Keratinocyte (primary cell): ENCODE data around the gene EXOC3. TPM values are rescaled to one million over a fixed set of nuclear protein-coding genes. Genes with fewer than 3 reads are reported as not detected.

Experiments used
- DNase-seq: peaks from one replicate; pipeline ENCODE4 v3.0.0-alpha.2; 2011; ENCODE audit warnings: low read depth, missing footprints, low spot score
- FAIRE-seq: peaks from 2 replicates; lab custom pipeline; 2011; peaks lifted over from hg19 to GRCh38; lab: Jason Lieb, UNC
- H2AFZ ChIP-seq: 2 replicates; pipeline ENCODE4 v1.6.0; 2012; ENCODE audit warnings: low read length, control low read depth, inconsistent platforms; ENCODE audit not compliant: control insufficient read depth
- H3K27ac ChIP-seq: 2 replicates; pipeline ENCODE4 v1.5.1; 2011; ENCODE audit warnings: low read length; ENCODE audit not compliant: control insufficient read depth, insufficient read depth
- H3K27me3 ChIP-seq: 3 replicates; pipeline ENCODE4 v1.6.0; 2011; ENCODE audit warnings: low read length; ENCODE audit not compliant: control insufficient read depth, insufficient read depth; ENCODE audit errors: extremely low read depth
- H3K36me3 ChIP-seq, 2 experiments: 2 replicates in 1 of 2; 3 replicates in 1 of 2; pipeline ENCODE4 v1.5.1; 2011; ENCODE audit warnings: low read length in 2 of 2, mild to moderate bottlenecking in 1 of 2; ENCODE audit not compliant: control insufficient read depth in 2 of 2, insufficient read depth in 2 of 2; ENCODE audit errors: extremely low read depth in 1 of 2
- H3K4me1 ChIP-seq: 3 replicates; pipeline ENCODE4 v1.5.1; 2011; ENCODE audit warnings: low read length; ENCODE audit not compliant: control insufficient read depth, insufficient read depth; ENCODE audit errors: extremely low read depth
- H3K4me2 ChIP-seq: 3 replicates; pipeline ENCODE4 v1.6.0; 2011; ENCODE audit warnings: low read depth, low read length; ENCODE audit not compliant: control insufficient read depth, insufficient read depth; ENCODE audit errors: extremely low read depth
- H3K4me3 ChIP-seq, 3 experiments: fragments of 200-600 bp in 1 of 3; sonication (generic) in 1 of 3; 2 replicates in 2 of 3; 3 replicates in 1 of 3; pipeline ENCODE4 v1.5.1; 2011 to 2016; ENCODE audit warnings: low read length in 3 of 3, mild to moderate bottlenecking in 3 of 3, control low read depth in 2 of 3, inconsistent platforms in 1 of 3, low read depth in 1 of 3, mixed read lengths in 1 of 3, mixed run types in 1 of 3, moderate library complexity in 1 of 3; ENCODE audit not compliant: control insufficient read depth in 2 of 3, insufficient read depth in 2 of 3; ENCODE audit errors: extremely low read depth in 1 of 3
- H3K79me2 ChIP-seq: 2 replicates; pipeline ENCODE4 v1.6.0; 2012; ENCODE audit warnings: low read length; ENCODE audit not compliant: control insufficient read depth, insufficient read depth
- H3K9ac ChIP-seq: 3 replicates; pipeline ENCODE4 v1.6.0; 2011; ENCODE audit warnings: low read length; ENCODE audit not compliant: control insufficient read depth, insufficient read depth; ENCODE audit errors: extremely low read depth
- H3K9me1 ChIP-seq: 3 replicates; pipeline ENCODE4 v1.6.0; 2011; ENCODE audit warnings: low read length; ENCODE audit not compliant: control insufficient read depth, insufficient read depth; ENCODE audit errors: extremely low read depth
- H3K9me3 ChIP-seq: 2 replicates; pipeline ENCODE4 v1.5.1; 2012; ENCODE audit warnings: low read depth, low read length; ENCODE audit not compliant: control insufficient read depth
- H4K20me1 ChIP-seq: 3 replicates; pipeline ENCODE4 v1.6.0; 2011; ENCODE audit warnings: low read length; ENCODE audit not compliant: control insufficient read depth, insufficient read depth; ENCODE audit errors: extremely low read depth
- CTCF ChIP-seq, 3 experiments: IDR thresholded peaks in 1 of 3; conservative IDR thresholded peaks in 1 of 3; optimal IDR thresholded peaks in 1 of 3; 2 replicates in 2 of 3; 3 replicates in 1 of 3; pipeline versions ENCODE3 to v1.5.1; 2011; ENCODE audit warnings: low read length in 3 of 3, mild to moderate bottlenecking in 3 of 3, moderate library complexity in 2 of 3, control low read depth in 1 of 3, inconsistent platforms in 1 of 3; ENCODE audit not compliant: insufficient read depth in 2 of 3; ENCODE audit errors: extremely low read depth in 1 of 3
- EZH2 ChIP-seq: IDR thresholded peaks from one replicate; pipeline ENCODE4 v1.6.1; 2012; ENCODE audit warnings: inconsistent platforms, mild to moderate bottlenecking, low read length, moderate library complexity
- dilution Hi-C: fragments of 300-500 bp; cut with MboI; formaldehyde crosslinking; loops from one replicate; pipeline ENCODE4 v1.7.0; 2020; ENCODE audit warnings: low sequenced_read_pairs; ENCODE audit not compliant: extremely low pct_ligation_motif_present
- polyA plus RNA-seq, 5 experiments: library from polyadenylated mRNA; depleted of rRNA in 3 of 5; stranded (reverse) in 3 of 5; stranded (forward) in 1 of 5; unstranded in 1 of 5; fragments of >200 nt; gene quantifications; 1 replicate in 1 of 5; 2 replicates in 3 of 5; 3 replicates in 1 of 5; pipeline versions ENCODE4 v1.2.1 to v1.2.3, GENCODE V29; 2011 to 2012; ENCODE audit warnings: missing spikeins in 2 of 5, low read depth in 1 of 5, low replicate concordance in 1 of 5

EXOC3 gene
- polyA plus RNA-seq, 1 donor (not counting 4 experiments of a cell fraction or from before 2014, with no cell fraction given) = 14.2 TPM

GRCh38 chr5:483011-483410 lies 40.0 kb downstream of the EXOC3 start:
- Histone ChIP-seq H3K79me2 (no peaks in the 10 kb centered on the region), H3K4me2 (no peak overlapping the region), H3K27ac (no peak overlapping the region), H3K36me3 (no peaks in the 10 kb centered on the region), H4K20me1 (no peaks in the 10 kb centered on the region), H3K4me3 (no peak overlapping the region), H3K9me1 (no peaks in the 10 kb centered on the region), H3K27me3 (peaks cover 18% of the 10 kb centered on the region), H3K4me1 (no peaks in the 10 kb centered on the region), H3K9me3 (no peaks in the 10 kb centered on the region), H3K9ac (no peak overlapping the region), H2AFZ (no peak overlapping the region)
- DNase-seq (no peak), FAIRE-seq (no peak)
- dilution Hi-C loops = no loop called here
- TF ChIP-seq EZH2 = no peak
- TF ChIP-seq CTCF (optimal IDR thresholded peaks at IDR 0.05 in 1 of 3, IDR thresholded peaks at IDR 0.05 in 1 of 3, conservative IDR thresholded peaks at IDR 0.05 in 1 of 3; ENCODE audit: extremely low read depth in 1 of 3, insufficient read depth in 2 of 3, low read length in 3 of 3) = no peak

GRCh38 chr5:483434-484140 lies 40.6 kb downstream of the EXOC3 start:
- Histone ChIP-seq H3K27me3 (peaks cover 14% of the 10 kb centered on the region), H3K36me3 (no peaks in the 10 kb centered on the region), H3K9ac (no peak overlapping the region), H3K27ac (no peak overlapping the region), H3K9me1 (no peaks in the 10 kb centered on the region), H3K4me1 (no peaks in the 10 kb centered on the region), H3K4me2 (no peak overlapping the region), H4K20me1 (no peaks in the 10 kb centered on the region), H3K79me2 (no peaks in the 10 kb centered on the region), H2AFZ (no peak overlapping the region), H3K9me3 (no peaks in the 10 kb centered on the region), H3K4me3 (no peak overlapping the region)
- dilution Hi-C loops = no loop called here
- DNase-seq (no peak), FAIRE-seq (no peak)
- no peak for TF ChIP-seq CTCF (optimal IDR thresholded peaks at IDR 0.05 in 1 of 3, IDR thresholded peaks at IDR 0.05 in 1 of 3, conservative IDR thresholded peaks at IDR 0.05 in 1 of 3; ENCODE audit: extremely low read depth in 1 of 3, insufficient read depth in 2 of 3, low read length in 3 of 3)
- TF ChIP-seq EZH2 = no peak
